OCI-LY3 (cell line): ENCODE data around the gene TGFBR3L.

Source experiments
- CTCF ChIP-seq: fragments of 200-600, 300-600 bp; sonication (generic); IDR thresholded peaks from 2 replicates; pipeline ENCODE4 v1.5.1; 2014; ENCODE audit warnings: antibody characterized with exemption, low read length, low read depth
- EZH2phosphoT487 ChIP-seq: fragments of 200-600 bp; shearing (Covaris generic); IDR thresholded peaks from 2 replicates; pipeline ENCODE4 v1.6.1; 2018; ENCODE audit warnings: antibody characterized with exemption, mixed run types, low read depth

DNA sequence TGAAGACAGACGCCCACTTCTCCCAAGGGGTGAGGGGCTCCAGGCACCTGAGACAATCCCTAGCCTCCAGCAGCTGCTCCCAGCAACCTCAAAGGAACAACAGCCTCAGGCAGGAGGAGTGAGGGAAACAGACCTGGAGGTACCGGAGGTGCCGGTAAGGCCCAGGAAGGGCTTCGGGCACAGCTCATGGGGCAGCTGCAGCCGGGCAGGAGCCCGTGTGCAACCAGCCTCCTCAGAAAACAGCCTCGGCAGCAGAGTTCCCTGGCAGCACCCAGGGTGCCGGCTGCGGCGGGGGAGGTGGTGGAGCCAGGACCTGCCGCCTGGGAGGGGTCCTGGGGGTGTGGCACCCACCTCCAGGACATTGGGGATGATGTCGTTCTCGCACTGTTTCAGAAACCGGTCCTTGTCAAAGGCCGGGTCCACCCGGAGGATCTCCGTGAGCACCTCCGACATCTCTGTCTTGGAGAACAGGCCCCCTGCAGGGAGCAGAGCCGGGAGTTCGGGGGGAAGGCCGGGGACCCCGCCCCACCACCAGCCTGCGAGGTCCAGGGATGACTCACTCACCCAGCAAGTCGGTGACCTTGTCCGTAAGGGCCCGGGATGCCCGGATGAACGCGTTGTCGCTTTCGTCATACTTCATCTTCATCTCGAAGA lies 17.8 kb downstream of the TGFBR3L start:
- TF ChIP-seq CTCF: no peak
- TF ChIP-seq EZH2phosphoT487: no peak
